Activated CD4-positive, alpha-beta T cell treated with anti-CD3 and anti-CD28 coated beads, Interleukin-2, Interleukin-4, amounts not matched to agents 100 ng/mL and 50 ng/mL, durations not matched to agents 16 hours and 8 hours (primary cell): ENCODE data around the gene FAM110A.
A peak's percentile ranks its signal among the peaks of the same experiment; 100 is the strongest.
"Not testable (repeated sequence)": the region's sequence is repeated elsewhere in the genome, so short reads cannot be mapped to it uniquely, and the experiment has no call there.

Experiments
- DNase-seq: peaks from one replicate; pipeline ENCODE4 v3.0.0-alpha.2; 2020; ENCODE audit warnings: low spot score

FAM110A gene

GRCh38 chr20:873875-874607 lies 40.5 kb downstream of the FAM110A start:
- no peak for DNase-seq

GRCh38 chr20:875115-875514 lies 41.6 kb downstream of the FAM110A start:
- DNase-seq: no peak

- DNase-seq: no peak
These were observed 44.3 kb downstream of the FAM110A start for GRCh38 chr20:877814-878213.

- peak; percentile 31 for DNase-seq
These were observed 45.2 kb downstream of the FAM110A start for GRCh38 chr20:878511-879307.

GRCh38 chr20:879626-880025 lies 46.1 kb downstream of the FAM110A start:
- DNase-seq: no peak

GRCh38 chr20:881051-881782 lies 47.7 kb downstream of the FAM110A start:
- DNase-seq: peak; percentile 79

- no peak for DNase-seq
These were observed 48.2 kb downstream of the FAM110A start for GRCh38 chr20:881783-882144.

GRCh38 chr20:884983-885952 lies 51.8 kb downstream of the FAM110A start:
- no peak for DNase-seq

- no peak for DNase-seq
These were observed 53.6 kb downstream of the FAM110A start for GRCh38 chr20:887137-887536.

- no peak for DNase-seq
These were observed 54.5 kb downstream of the FAM110A start for GRCh38 chr20:888057-888456.

GRCh38 chr20:889106-889505 lies 55.6 kb downstream of the FAM110A start:
- DNase-seq: no peak

GRCh38 chr20:889932-890463 lies 56.5 kb downstream of the FAM110A start:
- DNase-seq: no peak

GRCh38 chr20:890666-891057 lies 57.1 kb downstream of the FAM110A start:
- DNase-seq: no peak

- no peak for DNase-seq
These were observed 57.7 kb downstream of the FAM110A start for GRCh38 chr20:891058-891705.

GRCh38 chr20:891706-892080 lies 58.2 kb downstream of the FAM110A start:
- no peak for DNase-seq

GRCh38 chr20:892371-892770 lies 58.9 kb downstream of the FAM110A start:
- DNase-seq: not testable (repeated sequence)
